HepG2 (cell line): ENCODE data around the gene PFKFB2. TPM values are rescaled to one million over a fixed set of nuclear protein-coding genes. Genes with fewer than 3 reads are reported as not detected.

Source experiments
- ATAC-seq: fragments of 200-7000 bp; cut with Tn5 transposase; 3 replicates; pipeline ENCODE4 v1.9.1; 2020; ENCODE audit warnings: mild to moderate bottlenecking, moderate library complexity
- BruUV-seq: library from RNA; stranded (reverse); fragments of 400-500 nt; replicated peaks from 2 replicates; lab custom pipeline; 2021; lab: Mats Ljungman, UMichigan
- CTCF ChIA-PET: fragments of 300-600 bp; formaldehyde crosslinking; extraction: SDS; loops from one replicate; lab custom pipeline; 2021; ENCODE audit warnings: low total read pairs, inconsistent platforms, low intra/inter-chr PET ratio; lab: Yijun Ruan, JAX
- POLR2A ChIA-PET: fragments of 350-600 bp; sonication (Branson Sonifier 250); formaldehyde crosslinking; loops from one replicate; lab custom pipeline; 2020; ENCODE audit warnings: antibody characterized with exemption, inconsistent platforms; lab: Yijun Ruan, JAX
- DNase-seq: peaks from one replicate; pipeline ENCODE4 v3.0.0-alpha.2; 2015; ENCODE audit warnings: low spot score
- FAIRE-seq: peaks from 3 replicates; lab custom pipeline; 2011; peaks lifted over from hg19 to GRCh38; lab: Jason Lieb, UNC
- H2AFZ ChIP-seq: one replicate; pipeline ENCODE4 v1.6.1; 2011; ENCODE audit warnings: low read length, inconsistent platforms
- H3K27ac ChIP-seq: fragments of 300-600 bp; 3 replicates; pipeline ENCODE4 v1.8.0; 2011; ENCODE audit warnings: mixed run types, mild to moderate bottlenecking, mixed read lengths, low read length, inconsistent platforms; ENCODE audit not compliant: insufficient read depth; ENCODE audit errors: extremely low read length
- H3K27me3 ChIP-seq, 2 experiments: fragments of 200-600 bp in 1 of 2; 2 replicates in 1 of 2; 3 replicates in 1 of 2; pipeline versions ENCODE4 v1.6.0 to v1.8.0; 2011; ENCODE audit warnings: low read length in 2 of 2, mild to moderate bottlenecking in 2 of 2, moderate library complexity in 2 of 2, inconsistent platforms in 1 of 2; ENCODE audit not compliant: insufficient read depth in 2 of 2, control insufficient read depth in 1 of 2
- H3K36me3 ChIP-seq, 2 experiments: fragments of 200-600 bp in 1 of 2; replicated peaks in 1 of 2; 2 replicates in 1 of 2; 3 replicates in 1 of 2; pipeline versions ENCODE4 v1.5.1 to v1.8.0; 2011; ENCODE audit warnings: low read length in 2 of 2, inconsistent platforms in 1 of 2; ENCODE audit not compliant: insufficient read depth in 2 of 2, control insufficient read depth in 1 of 2
- H3K4me1 ChIP-seq: 2 replicates; pipeline ENCODE4 v1.5.1; 2012; ENCODE audit warnings: low read length, inconsistent platforms; ENCODE audit not compliant: insufficient read depth
- H3K4me2 ChIP-seq: 2 replicates; pipeline ENCODE4 v1.6.0; 2011; ENCODE audit warnings: low read depth, low read length, inconsistent platforms
- H3K4me3 ChIP-seq, 3 experiments: fragments of 200-600 bp in 1 of 3; sonication (generic), shearing (Covaris generic) in 1 of 3; replicated peaks in 1 of 3; 2 replicates each; pipeline ENCODE4 v1.5.1; 2011 to 2016; ENCODE audit warnings: low read length in 3 of 3, inconsistent platforms in 2 of 3, low read depth in 2 of 3, mild to moderate bottlenecking in 2 of 3, control low read depth in 1 of 3, mixed read lengths in 1 of 3; ENCODE audit not compliant: insufficient read depth in 1 of 3
- H3K79me2 ChIP-seq: one replicate; pipeline ENCODE4 v1.6.1; 2011; ENCODE audit warnings: low read length, inconsistent platforms; ENCODE audit not compliant: insufficient read depth
- H3K9ac ChIP-seq: 2 replicates; pipeline ENCODE4 v1.6.0; 2011; ENCODE audit warnings: mild to moderate bottlenecking, low read depth, low read length, inconsistent platforms; ENCODE audit not compliant: insufficient read depth
- H3K9me3 ChIP-seq: 2 replicates; pipeline ENCODE4 v1.5.1; 2012; ENCODE audit warnings: mild to moderate bottlenecking, low read length
- H4K20me1 ChIP-seq: 2 replicates; pipeline ENCODE4 v1.6.0; 2011; ENCODE audit warnings: inconsistent platforms, mild to moderate bottlenecking, low read length, moderate library complexity; ENCODE audit not compliant: insufficient read depth
- ARNT ChIP-seq: fragments of 450-650 bp; IDR thresholded peaks from 2 replicates; pipeline ENCODE4 v1.6.1; 2017
- CC2D1A ChIP-seq: sonication (generic); formaldehyde crosslinking; IDR thresholded peaks from 2 replicates; pipeline ENCODE4 v1.8.1; 2023; ENCODE audit warnings: mild to moderate bottlenecking, missing genetic modification reagents
- DZIP1 ChIP-seq: sonication (generic); formaldehyde crosslinking; IDR thresholded peaks from 2 replicates; pipeline ENCODE4 v1.5.0; 2020; ENCODE audit warnings: mild to moderate bottlenecking, missing genetic modification reagents
- FIP1L1 ChIP-seq: fragments of 200-400 bp; formaldehyde crosslinking; IDR thresholded peaks from 2 replicates; pipeline ENCODE4 v1.6.1; 2018; ENCODE audit warnings: low read depth, mild to moderate bottlenecking, low read length, moderate library complexity, borderline replicate concordance; ENCODE audit not compliant: insufficient read depth
- FOSL1 ChIP-seq: sonication (generic); formaldehyde crosslinking; IDR thresholded peaks from 2 replicates; pipeline ENCODE4 v1.9.0; 2021; ENCODE audit warnings: missing genetic modification reagents, borderline replicate concordance
- HDAC1 ChIP-seq: sonication (generic); formaldehyde crosslinking; IDR thresholded peaks from 2 replicates; pipeline ENCODE4 v1.5.1; 2020; ENCODE audit warnings: mild to moderate bottlenecking, missing genetic modification reagents
- IRF1 ChIP-seq: sonication (generic); formaldehyde crosslinking; IDR thresholded peaks from 2 replicates; pipeline ENCODE4 v1.4.0; 2020; ENCODE audit warnings: low read depth, mild to moderate bottlenecking, missing genetic modification reagents
- KDM1A ChIP-seq: IDR thresholded peaks from 2 replicates; pipeline ENCODE4 v1.6.1; 2016; ENCODE audit warnings: missing compliant biosample characterization
- MYPOP ChIP-seq: sonication (generic); formaldehyde crosslinking; IDR thresholded peaks from 2 replicates; pipeline ENCODE4 v1.8.1; 2023; ENCODE audit warnings: mild to moderate bottlenecking, moderate library complexity, missing genetic modification reagents
- NRL ChIP-seq: sonication (generic); formaldehyde crosslinking; IDR thresholded peaks from 2 replicates; pipeline ENCODE4 v1.5.0; 2020; ENCODE audit warnings: missing genetic modification reagents, mild to moderate bottlenecking, moderate library complexity, borderline replicate concordance
- PHF8 ChIP-seq: sonication (generic); formaldehyde crosslinking; IDR thresholded peaks from 2 replicates; pipeline ENCODE4 v1.5.0; 2020; ENCODE audit warnings: missing genetic modification reagents
- POGZ ChIP-seq: sonication (generic); formaldehyde crosslinking; IDR thresholded peaks from 2 replicates; pipeline ENCODE4 v1.4.0; 2020; ENCODE audit warnings: mild to moderate bottlenecking, missing genetic modification reagents
- RCOR2 ChIP-seq: IDR thresholded peaks from 2 replicates; pipeline ENCODE4 v1.6.1; 2016; ENCODE audit warnings: missing biosample characterization, missing genetic modification reagents
- TARDBP ChIP-seq: sonication (generic); formaldehyde crosslinking; IDR thresholded peaks from 2 replicates; pipeline ENCODE4 v1.8.0; 2022; ENCODE audit warnings: mild to moderate bottlenecking, missing genetic modification reagents
- TFAP4 ChIP-seq: sonication (generic); IDR thresholded peaks from 2 replicates; pipeline ENCODE4 v1.6.1; 2016; ENCODE audit warnings: low read depth, borderline replicate concordance
- THAP8 ChIP-seq: sonication (generic); formaldehyde crosslinking; IDR thresholded peaks from 2 replicates; pipeline ENCODE4 v1.5.1; 2020; ENCODE audit warnings: missing genetic modification reagents, mild to moderate bottlenecking, borderline replicate concordance
- ZNF761 ChIP-seq: sonication (generic); formaldehyde crosslinking; conservative IDR thresholded peaks from 2 replicates; pipeline ENCODE4 v1.4.0; 2020; ENCODE audit warnings: mild to moderate bottlenecking, missing genetic modification reagents
- WGBS: methylation state at CpG from one replicate; pipeline ENCODE4 v1.1.6; 2017; ENCODE audit warnings: low lambda C conversion rate; 5-methylcytosine and 5-hydroxymethylcytosine counted together
- in situ Hi-C: cut with HindIII; loops from 2 replicates; pipeline ENCODE4 v1.10.0; 2017; ENCODE audit warnings: low pct_unique_long_range_greater_than_20kb; ENCODE audit not compliant: extremely low pct_ligation_motif_present
- intact Hi-C: fragments of 100-400 bp; cut with micrococcal nuclease; formaldehyde crosslinking; loops from one replicate; pipeline ENCODE4 v1.10.0; 2022; ENCODE audit not compliant: unreplicated experiment
- polyA plus RNA-seq, 8 experiments: library from polyadenylated mRNA; depleted of rRNA in 3 of 8; stranded (reverse) in 7 of 8; unstranded in 1 of 8; fragments of >200 nt; fragmentation: Illumina TruSeq in 4 of 8; extraction: Trizol in 4 of 8; gene quantifications; 2 replicates each; pipeline versions ENCODE4 v1.2.1 to v1.2.3, GENCODE V29; 2011 to 2016; ENCODE audit warnings: low read depth in 4 of 8, missing spikeins in 1 of 8, mixed read lengths in 1 of 8; ENCODE audit not compliant: insufficient read depth in 1 of 8
- total RNA-seq, 5 experiments: library from RNA; depleted of rRNA; stranded (reverse); fragments of >200 nt; fragmentation: Illumina TruSeq; extraction: Trizol; gene quantifications; 2 replicates each; pipeline ENCODE4 v1.2.3, GENCODE V29; 2016; ENCODE audit warnings: low read depth in 1 of 5

Gene PFKFB2
- total and polyA plus RNA-seq, 2 of the 13 experiments (the other 11 are each of a cell fraction or from before 2014, with no cell fraction given) = 4.6 to 10.6 TPM

GRCh38 chr1:207009182-207009850, 43.8 kb upstream of the PFKFB2 start:
- peak overlapping the region; percentile 54 for H3K4me2 ChIP-seq
- H3K36me3 ChIP-seq = no peaks in the 10 kb centered on the region
- no peaks in the 10 kb centered on the region for H3K9me3 ChIP-seq
- in situ Hi-C loops = no loop called here
- ATAC-seq = peak; percentile 81
- H3K79me2 ChIP-seq = no peaks in the 10 kb centered on the region
- H4K20me1 ChIP-seq = no peaks in the 10 kb centered on the region
- ChIA-PET CTCF (no interaction called here), POLR2A (interaction anchor here (1.1 to 1.9 kb wide), 5 partner anchors 10 to 44 kb away, joined by 3 to 11 read pairs (median 7); partner anchors contain the start of genes C1orf116 and PFKFB2)
- FAIRE-seq = peak; percentile 94
- peak overlapping the region; percentile 34; the same call in 1 of the 2 replicates for H3K9ac ChIP-seq
- DNase-seq = peak; percentile 92
- no peaks in the 10 kb centered on the region for H3K27me3 ChIP-seq
- peak overlapping the region; percentile 71 for H3K27ac ChIP-seq
- 73% methylated on average over 10 of the region's 10 CpGs for WGBS
- no TSS peak for BruUV-seq
- intact Hi-C loops = loop anchor here (1.0 kb wide), 1 partner anchor 12 kb away; no protein-coding TSS in a partner anchor
- H3K4me1 ChIP-seq = peaks cover 67% of the 10 kb centered on the region
- H2AFZ ChIP-seq = no peak overlapping the region
- H3K4me3 ChIP-seq = no peak overlapping the region; a peak in 1 of 6 replicates
- 0 out of 2 replicates have a peak, but pooled peaks have one; percentile 37 for TF ChIP-seq PHF8 (CRISPR knock-in tag)
- no peak for TF ChIP-seq DZIP1 (CRISPR knock-in tag)
- TF ChIP-seq THAP8 = no peak
- TF ChIP-seq NRL (CRISPR knock-in tag) = no peak
- TF ChIP-seq CC2D1A (CRISPR knock-in tag) = no peak
- TF ChIP-seq TFAP4 = no peak
- TF ChIP-seq IRF1 = no peak
- peak; percentile 67 for TF ChIP-seq POGZ (CRISPR knock-in tag)
- TF ChIP-seq TARDBP = 0 out of 2 replicates have a peak, but pooled peaks have one; percentile 47
- peak; percentile 90 for TF ChIP-seq RCOR2 (CRISPR knock-in tag)
- TF ChIP-seq MYPOP (CRISPR knock-in tag) = 0 out of 2 replicates have a peak, but pooled peaks have one; percentile 28
- 0 out of 2 replicates have a peak, but pooled peaks have one; percentile 48 for TF ChIP-seq HDAC1
- no peak for TF ChIP-seq FIP1L1
- no peak for TF ChIP-seq ZNF761 (CRISPR knock-in tag)
- TF ChIP-seq ARNT = no peak
- TF ChIP-seq FOSL1 (CRISPR knock-in tag) = no peak
- 0 out of 2 replicates have a peak, but pooled peaks have one; percentile 44 for TF ChIP-seq KDM1A
